Epidermal melanocyte (primary cell): ENCODE data around the gene PDXP.
A peak's percentile ranks its signal among the peaks of the same experiment; 100 is the strongest.

Experiments used
- DNase-seq: peaks from one replicate; pipeline ENCODE4 v3.0.0; 2011; ENCODE audit warnings: low spot score; ENCODE audit not compliant: insufficient read length

PDXP gene

GRCh38 chr22:37628830-37629229 lies 29.7 kb upstream of the PDXP start:
- DNase-seq: no peak

- no peak for DNase-seq
These were observed 28.6 kb upstream of the PDXP start for GRCh38 chr22:37629928-37630327.

DNA sequence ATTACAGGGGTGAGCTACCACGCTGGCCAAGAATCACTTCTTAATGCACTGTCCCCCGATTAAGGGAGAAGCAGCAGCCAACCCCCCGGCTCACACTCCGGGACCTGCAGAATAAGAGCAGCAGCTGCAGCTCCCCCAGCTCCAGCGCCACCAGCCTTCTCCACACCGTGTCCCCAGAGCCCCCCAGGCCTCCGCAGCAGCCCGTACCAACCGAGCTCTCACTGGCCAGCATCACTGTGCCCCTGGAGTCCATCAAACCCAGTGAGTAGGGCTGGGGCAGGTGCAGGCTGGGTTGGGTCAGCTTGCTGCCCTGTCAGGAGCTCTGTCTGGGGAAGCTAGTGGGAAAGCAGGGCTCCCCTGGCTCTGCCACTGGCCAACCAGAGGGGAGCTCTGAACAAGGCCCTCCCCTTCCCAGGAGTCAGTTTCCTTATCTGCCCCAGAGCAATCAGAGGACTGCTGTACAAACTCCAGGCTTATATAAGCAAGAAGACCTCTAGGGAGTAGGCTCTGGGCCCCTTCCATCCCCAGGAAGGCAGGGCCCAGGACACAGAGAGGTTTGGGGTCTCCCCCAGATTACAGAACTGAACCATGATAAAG lies 27.6 kb upstream of the PDXP start:
- no peak for DNase-seq

DNA sequence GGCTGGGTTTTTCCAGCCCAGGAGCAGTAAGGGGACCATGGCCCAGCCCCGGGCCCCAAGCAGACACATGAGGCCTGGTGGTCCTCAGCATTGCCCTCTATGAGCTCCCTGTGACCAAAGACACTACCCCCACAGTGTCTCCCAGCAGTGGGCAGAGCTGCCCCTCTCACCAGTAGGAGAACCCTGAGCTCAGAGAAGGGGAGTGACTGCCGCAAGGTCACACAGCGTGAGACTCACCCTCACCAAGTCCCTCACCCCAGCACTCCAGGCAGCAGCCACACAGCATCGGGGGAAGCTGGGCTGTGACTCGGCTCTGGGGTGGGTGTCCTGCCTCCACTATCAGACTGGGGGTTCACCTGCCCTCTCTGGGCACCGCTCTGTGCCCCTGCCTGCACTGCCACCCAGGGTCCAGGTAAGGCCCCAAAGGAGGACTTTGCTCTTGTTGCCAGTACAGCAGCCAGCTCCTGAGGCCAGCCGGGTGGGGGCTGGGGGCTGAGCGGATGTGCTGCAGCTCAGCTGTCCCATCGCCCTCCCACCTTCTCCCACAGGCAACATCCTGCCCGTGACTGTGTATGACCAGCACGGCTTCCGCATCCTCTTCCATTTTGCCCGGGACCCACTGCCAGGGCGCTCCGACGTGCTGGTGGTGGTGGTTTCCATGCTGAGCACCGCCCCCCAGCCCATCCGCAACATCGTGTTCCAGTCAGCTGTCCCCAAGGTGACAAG lies 26.9 kb upstream of the PDXP start:
- no peak for DNase-seq

DNA sequence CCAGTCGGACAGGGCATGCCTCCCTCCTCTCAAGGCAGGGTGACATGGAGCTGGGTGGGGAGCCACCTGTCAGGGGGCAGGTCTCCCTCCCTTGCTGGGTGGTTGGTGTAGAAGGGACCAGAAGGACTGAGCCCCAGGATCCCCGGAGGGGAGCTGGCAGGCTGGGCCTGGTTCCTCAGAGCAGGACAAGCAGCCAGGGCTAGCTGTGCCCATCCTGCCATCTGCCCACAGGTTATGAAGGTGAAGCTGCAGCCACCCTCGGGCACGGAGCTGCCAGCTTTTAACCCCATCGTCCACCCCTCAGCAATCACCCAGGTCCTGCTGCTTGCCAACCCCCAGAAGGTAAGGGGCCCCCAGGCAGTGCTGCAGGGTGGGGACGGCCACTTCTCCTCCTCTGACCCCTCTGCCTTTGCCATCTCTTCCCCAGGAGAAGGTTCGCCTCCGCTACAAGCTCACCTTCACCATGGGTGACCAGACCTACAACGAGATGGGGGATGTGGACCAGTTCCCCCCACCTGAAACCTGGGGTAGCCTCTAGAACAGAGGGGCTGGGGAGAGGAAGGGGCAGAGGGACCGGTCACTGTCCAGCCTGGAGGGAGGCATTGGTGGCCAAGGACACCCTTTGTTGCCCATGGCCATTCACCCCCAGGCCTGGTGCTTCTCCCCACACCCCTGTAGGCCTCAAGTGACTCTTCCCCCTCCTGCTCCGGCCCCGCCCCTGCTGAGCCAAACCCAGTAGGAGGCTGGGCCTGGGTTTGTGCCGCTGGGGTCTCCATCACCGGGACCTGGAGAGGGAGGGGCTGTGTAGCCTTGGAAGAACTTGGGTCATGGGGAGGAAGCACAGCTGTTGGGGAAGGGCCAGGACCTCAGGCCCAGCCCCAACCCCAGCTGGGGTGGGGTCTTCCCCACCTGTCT lies 26.1 kb upstream of the PDXP start:
- DNase-seq: no peak

DNA sequence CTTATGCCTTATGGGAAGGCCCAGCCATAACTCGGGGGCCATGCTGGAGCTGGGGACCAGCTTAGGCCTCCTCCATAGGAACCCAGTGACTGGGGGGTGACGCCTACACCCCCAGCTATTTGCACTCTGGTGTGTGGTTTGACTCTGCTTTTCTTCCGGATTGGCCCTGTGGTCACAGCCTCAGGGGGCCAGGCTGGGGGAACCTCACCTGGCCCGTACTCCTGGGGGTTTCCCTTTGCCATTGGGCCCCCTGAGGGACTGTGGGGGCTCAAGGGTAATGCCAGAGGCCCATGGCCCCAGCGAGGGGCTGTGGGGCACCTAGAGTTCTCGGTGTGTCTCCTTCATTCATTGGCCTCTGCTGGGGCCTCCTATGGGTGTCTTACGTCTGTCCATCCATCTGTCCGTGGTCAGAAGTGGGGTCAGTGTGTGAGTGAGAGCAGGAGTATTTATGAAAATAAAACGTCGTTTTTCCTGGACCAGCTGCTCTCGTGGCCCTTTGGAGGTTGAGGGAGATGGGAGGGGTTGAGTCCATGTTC lies 25.4 kb upstream of the PDXP start:
- no peak for DNase-seq

- DNase-seq: peak; percentile 77
These were observed 24.7 kb upstream of the PDXP start for GRCh38 chr22:37633625-37634416.

DNA sequence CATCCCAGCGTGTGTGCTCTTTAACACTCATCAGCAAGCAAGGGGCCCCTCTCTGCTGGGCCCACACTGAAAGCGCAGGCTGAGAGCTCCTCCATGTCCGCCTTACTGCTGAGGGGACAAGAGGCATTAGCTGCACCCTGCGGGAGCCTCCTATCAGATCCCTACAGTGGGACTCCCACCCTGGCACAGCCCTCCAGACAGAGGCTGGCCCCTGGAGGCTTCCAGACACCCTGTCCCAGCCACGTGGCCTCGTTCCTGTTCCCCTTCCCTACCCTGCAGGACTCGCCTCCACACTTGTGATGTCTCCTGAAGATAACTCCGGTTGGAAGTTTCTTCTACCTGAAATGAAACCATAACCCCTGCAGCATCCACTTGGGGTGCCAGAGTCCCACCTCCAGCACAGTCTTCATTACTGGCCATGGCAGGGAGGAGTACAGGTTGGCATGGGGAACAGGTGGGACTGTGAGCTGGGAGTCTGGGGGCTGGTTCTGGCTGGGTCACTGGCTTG lies 24.1 kb upstream of the PDXP start:
- DNase-seq: no peak

DNA sequence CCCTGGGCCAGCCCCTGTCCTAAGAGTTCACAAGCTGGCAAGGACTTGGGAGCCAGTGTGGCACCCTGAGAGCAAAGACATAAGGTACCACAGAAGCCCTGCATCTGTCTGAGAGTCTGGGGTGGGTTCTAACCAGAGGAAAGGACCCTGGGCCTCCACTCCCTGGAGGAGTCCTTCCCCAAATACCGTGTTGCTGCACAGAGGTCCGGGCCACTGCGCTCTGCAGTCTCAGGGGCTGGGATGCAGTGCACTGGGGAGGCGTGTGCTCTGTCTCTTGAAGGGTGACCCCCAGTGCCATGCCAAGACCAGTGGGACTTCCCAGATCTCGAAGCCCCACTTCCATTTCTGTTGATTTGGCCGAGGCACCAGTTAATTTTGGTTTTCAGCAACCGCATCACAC lies 23.4 kb upstream of the PDXP start:
- no peak for DNase-seq

DNA sequence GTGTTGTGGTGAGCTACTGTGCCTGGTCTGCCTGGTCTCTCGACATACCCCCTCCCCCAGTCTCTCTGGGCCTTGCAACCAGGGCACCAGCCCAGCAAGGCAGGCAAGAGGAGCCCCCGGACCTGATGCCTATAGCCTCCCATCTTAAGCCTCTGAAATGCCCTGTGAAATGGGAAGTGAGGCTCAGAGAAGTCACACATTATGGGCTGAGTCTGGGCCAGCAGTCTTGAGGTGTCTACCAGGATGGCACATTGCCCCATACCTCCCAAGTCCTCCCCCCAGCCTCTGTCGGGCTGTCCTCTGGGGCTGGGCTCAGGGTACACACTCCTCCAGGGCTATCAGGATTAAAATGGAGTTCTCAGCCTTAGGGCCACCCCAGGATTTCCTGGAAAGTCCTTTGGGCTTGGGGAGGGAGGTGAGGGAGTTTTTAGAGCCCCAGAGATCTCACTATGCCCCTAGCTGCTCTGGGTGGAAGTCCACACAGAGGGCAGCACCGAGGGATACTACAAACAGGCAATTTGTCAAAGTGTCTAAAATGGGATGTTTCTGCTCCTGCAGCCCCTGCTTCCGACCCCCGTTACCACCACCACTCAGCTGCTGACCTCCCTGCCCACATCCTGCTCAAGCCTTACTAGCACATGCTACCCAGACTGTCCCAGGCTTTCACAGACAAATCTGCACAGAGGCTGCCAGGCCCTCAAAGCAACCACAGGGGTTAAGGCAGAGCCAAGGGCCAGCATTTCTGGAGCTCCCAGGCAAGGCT lies 22.2 kb upstream of the PDXP start:
- peak; percentile 76 for DNase-seq

DNA sequence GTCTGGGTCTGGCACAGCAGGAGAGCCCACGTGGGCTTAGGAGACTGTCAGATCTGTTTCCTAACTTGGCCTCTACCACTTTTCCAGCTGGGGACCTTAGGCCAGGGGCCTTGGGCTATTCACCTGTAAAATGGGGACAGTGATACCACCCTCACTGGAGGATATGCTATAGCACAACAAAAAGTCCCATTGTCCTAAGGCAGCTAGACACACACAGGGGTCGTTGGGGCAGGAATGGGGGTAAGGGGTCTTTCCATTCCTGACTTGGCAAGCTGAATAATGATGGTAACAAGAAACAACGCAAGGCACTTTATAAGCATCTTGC lies 21.6 kb upstream of the PDXP start:
- no peak for DNase-seq

- no peak for DNase-seq
These were observed 20.0 kb upstream of the PDXP start for GRCh38 chr22:37638391-37639069.

GRCh38 chr22:37639070-37639760 lies 19.3 kb upstream of the PDXP start, which contains the start of gene SH3BP1:
Gene SH3BP1 (plus strand): TSS chr22:37639669. CDS start chr22:37639788, 119 bp downstream.
- DNase-seq: peak; percentile 79

GRCh38 chr22:37639771-37640590 lies 18.5 kb upstream of the PDXP start:
- DNase-seq: no peak

GRCh38 chr22:37640591-37641560 lies 17.6 kb upstream of the PDXP start:
- DNase-seq: no peak

GRCh38 chr22:37641561-37641949 lies 17.0 kb upstream of the PDXP start:
- no peak for DNase-seq

GRCh38 chr22:37643225-37643847 lies 15.2 kb upstream of the PDXP start:
- DNase-seq: peak; percentile 94
